Activated T-cell treated with anti-CD3 and anti-CD28 coated beads, Interleukin-2, amount 50 U/mL, for 4 hours (primary cell): ENCODE results near the gene KCNK3. TPM values are rescaled to one million over a fixed set of nuclear protein-coding genes. Genes with fewer than 3 reads are reported as not detected.
"Not testable (repeated sequence)": the region's sequence is repeated elsewhere in the genome, so short reads cannot be mapped to it uniquely, and the experiment has no call there.

Experiments used
- ATAC-seq, 2 donors: fragments of 200-7000 bp; cut with Tn5 transposase; one replicate each; pipeline ENCODE4 v1.10.0; 2021
- DNase-seq: peaks from one replicate; pipeline ENCODE4 v3.0.0-alpha.2; 2020
- H3K27me3 Mint-ChIP-seq: one replicate; pipeline ENCODE4 v1.8.0; 2021; ENCODE audit warnings: low read depth, mixed read lengths
- H3K36me3 Mint-ChIP-seq: one replicate; pipeline ENCODE4 v1.8.0; 2022; ENCODE audit warnings: mixed read lengths; ENCODE audit not compliant: insufficient read depth
- H3K4me1 Mint-ChIP-seq: one replicate; pipeline ENCODE4 v1.8.0; 2021; ENCODE audit warnings: low read depth, mixed read lengths
- H3K4me3 Mint-ChIP-seq: one replicate; pipeline ENCODE4 v1.8.0; 2021; ENCODE audit warnings: mild to moderate bottlenecking, moderate library complexity, mixed read lengths
- H3K9me3 Mint-ChIP-seq: one replicate; pipeline ENCODE4 v1.8.0; 2021; ENCODE audit warnings: mixed read lengths
- total RNA-seq, 3 donors: library from RNA; stranded (reverse); gene quantifications; one replicate each; pipeline ENCODE4 v1.2.1, GENCODE V29; 2021

The KCNK3 gene
- total RNA-seq, 3 donors from 2014 or later: 0.08 to 0.16 (median 0.08) TPM

DNA sequence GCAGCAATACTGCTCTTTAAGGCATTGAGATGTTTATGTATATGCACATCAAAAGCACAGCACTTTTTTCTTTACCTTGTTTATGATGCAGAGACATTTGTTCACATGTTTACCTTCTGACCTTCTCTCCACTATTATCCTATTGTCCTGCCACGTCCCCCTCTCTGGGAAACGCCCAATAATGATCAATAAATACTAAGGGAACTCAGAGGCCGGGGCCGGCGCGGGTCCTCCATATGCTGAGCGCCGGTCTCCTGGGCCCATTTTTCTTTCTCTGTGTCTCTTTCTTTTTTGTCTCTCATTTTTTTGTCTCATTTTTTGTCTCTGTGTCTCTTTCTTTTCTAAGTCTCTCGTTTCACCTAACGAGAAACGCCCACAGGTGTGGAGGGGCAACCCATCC lies 57.9 kb downstream of the KCNK3 start:
- H3K27me3 Mint-ChIP-seq, H3K36me3 Mint-ChIP-seq, H3K9me3 Mint-ChIP-seq, H3K4me1 Mint-ChIP-seq, H3K4me3 Mint-ChIP-seq, DNase-seq, ATAC-seq: not testable (repeated sequence)

DNA sequence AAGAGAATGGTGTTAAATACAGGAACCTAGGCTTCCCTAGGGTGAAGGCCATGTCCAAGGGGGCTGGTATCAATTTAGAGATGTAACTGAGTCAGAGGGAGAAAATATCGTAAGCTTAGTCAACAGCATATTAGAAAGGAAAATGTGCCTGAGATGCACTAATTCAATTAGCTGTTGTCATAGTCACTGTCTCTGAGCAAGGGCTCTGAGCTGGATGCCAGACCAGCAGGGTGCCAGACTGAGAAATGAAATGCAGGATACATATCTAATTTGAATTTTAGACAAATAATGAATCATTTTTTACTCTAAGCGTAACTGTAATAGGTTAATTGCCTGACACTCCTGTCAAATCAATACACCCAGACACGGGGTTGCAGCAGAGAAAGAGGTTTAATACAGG lies 60.1 kb downstream of the KCNK3 start:
- H3K9me3 Mint-ChIP-seq: no peaks in the 10 kb centered on the region
- ATAC-seq (no peak), DNase-seq (no peak)
- H3K27me3 Mint-ChIP-seq: no peaks in the 10 kb centered on the region
- no peaks in the 10 kb centered on the region for H3K36me3 Mint-ChIP-seq
- H3K4me1 Mint-ChIP-seq: no peaks in the 10 kb centered on the region
- H3K4me3 Mint-ChIP-seq: no peak overlapping the region

GRCh38 chr2:26754539-26754938 lies 62.0 kb downstream of the KCNK3 start:
- no peaks in the 10 kb centered on the region for H3K4me1 Mint-ChIP-seq
- no peak for DNase-seq
- no peak for ATAC-seq
- no peaks in the 10 kb centered on the region for H3K36me3 Mint-ChIP-seq
- no peaks in the 10 kb centered on the region for H3K9me3 Mint-ChIP-seq
- no peaks in the 10 kb centered on the region for H3K27me3 Mint-ChIP-seq
- no peak overlapping the region for H3K4me3 Mint-ChIP-seq

DNA sequence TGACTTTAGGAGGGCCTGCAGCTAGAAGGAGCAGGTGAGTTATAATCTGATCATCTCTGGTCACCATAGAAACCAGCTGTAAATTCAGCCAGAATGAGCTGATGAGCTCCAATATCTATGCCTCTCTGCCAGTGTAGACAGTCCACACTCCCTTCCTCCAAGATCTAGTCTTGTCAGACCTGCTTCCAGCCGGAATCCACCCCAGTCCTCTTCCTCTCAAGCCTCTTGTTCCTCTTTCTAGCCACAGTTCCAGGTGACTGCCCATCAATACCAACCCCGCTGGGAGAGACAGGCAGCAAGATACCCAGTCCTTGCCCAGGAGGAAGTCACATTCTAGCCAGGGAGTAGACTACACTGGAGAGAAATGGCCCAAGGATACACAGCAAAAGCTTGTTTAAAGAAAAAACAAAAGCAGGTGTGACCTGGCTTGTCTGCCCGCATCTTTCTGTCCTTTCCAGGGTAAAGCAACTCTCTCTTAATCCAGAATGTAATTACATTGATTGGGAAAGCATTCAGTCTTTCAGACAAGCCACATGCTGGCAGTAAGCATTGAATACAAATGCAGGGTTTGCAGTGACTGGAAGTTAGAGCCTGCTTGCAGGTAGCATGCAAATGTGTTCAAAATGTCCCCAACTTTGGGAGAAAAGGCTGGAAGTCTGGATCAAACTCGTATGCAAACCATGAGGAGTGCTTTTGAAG lies 62.6 kb downstream of the KCNK3 start:
- DNase-seq (no peak), ATAC-seq (no peak)
- Mint-ChIP-seq H3K9me3 (no peaks in the 10 kb centered on the region), H3K27me3 (no peaks in the 10 kb centered on the region), H3K4me1 (no peaks in the 10 kb centered on the region), H3K4me3 (no peak overlapping the region), H3K36me3 (no peaks in the 10 kb centered on the region)

GRCh38 chr2:26756337-26756736 lies 63.8 kb downstream of the KCNK3 start:
- Mint-ChIP-seq H3K27me3 (no peaks in the 10 kb centered on the region), H3K4me1 (no peaks in the 10 kb centered on the region), H3K36me3 (no peaks in the 10 kb centered on the region), H3K4me3 (no peak overlapping the region), H3K9me3 (no peaks in the 10 kb centered on the region)
- ATAC-seq: no peak
- DNase-seq: no peak

GRCh38 chr2:26757873-26758789 lies 65.6 kb downstream of the KCNK3 start:
- DNase-seq: no peak
- no peaks in the 10 kb centered on the region for H3K36me3 Mint-ChIP-seq
- no peaks in the 10 kb centered on the region for H3K4me1 Mint-ChIP-seq
- ATAC-seq: no peak
- no peak overlapping the region for H3K4me3 Mint-ChIP-seq
- no peaks in the 10 kb centered on the region for H3K27me3 Mint-ChIP-seq
- no peaks in the 10 kb centered on the region for H3K9me3 Mint-ChIP-seq

- H3K4me1 Mint-ChIP-seq: no peaks in the 10 kb centered on the region
- H3K36me3 Mint-ChIP-seq: no peaks in the 10 kb centered on the region
- no peak overlapping the region for H3K4me3 Mint-ChIP-seq
- no peaks in the 10 kb centered on the region for H3K27me3 Mint-ChIP-seq
- ATAC-seq: no peak
- DNase-seq: no peak
- no peaks in the 10 kb centered on the region for H3K9me3 Mint-ChIP-seq
Measured at GRCh38 chr2:26758790-26759321, 66.3 kb downstream of the KCNK3 start.

DNA sequence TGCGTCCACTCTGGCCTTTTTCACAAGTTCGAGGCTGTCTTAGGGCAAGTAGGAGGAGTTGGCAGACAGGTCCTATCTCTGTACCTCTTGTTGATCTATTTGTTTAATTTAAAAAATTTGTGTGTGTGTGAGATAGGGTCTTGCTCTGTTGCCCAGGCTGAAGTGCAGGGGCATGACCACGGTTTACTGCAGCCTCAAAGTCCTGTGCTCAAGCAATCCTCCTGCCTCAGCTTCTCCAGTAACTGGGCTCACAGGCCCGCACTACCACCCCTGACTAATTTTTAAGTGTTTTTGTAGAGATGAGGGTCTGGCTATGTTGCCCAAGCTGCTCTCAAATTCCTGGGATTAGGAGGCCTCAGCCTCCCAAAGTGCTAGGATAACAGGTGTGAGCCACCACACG lies 67.3 kb downstream of the KCNK3 start:
- DNase-seq (no peak), ATAC-seq (no peak)
- no peaks in the 10 kb centered on the region for H3K27me3 Mint-ChIP-seq
- no peak overlapping the region for H3K4me3 Mint-ChIP-seq
- peaks cover 2% of the 10 kb centered on the region for H3K4me1 Mint-ChIP-seq
- no peaks in the 10 kb centered on the region for H3K36me3 Mint-ChIP-seq
- H3K9me3 Mint-ChIP-seq: no peaks in the 10 kb centered on the region

DNA sequence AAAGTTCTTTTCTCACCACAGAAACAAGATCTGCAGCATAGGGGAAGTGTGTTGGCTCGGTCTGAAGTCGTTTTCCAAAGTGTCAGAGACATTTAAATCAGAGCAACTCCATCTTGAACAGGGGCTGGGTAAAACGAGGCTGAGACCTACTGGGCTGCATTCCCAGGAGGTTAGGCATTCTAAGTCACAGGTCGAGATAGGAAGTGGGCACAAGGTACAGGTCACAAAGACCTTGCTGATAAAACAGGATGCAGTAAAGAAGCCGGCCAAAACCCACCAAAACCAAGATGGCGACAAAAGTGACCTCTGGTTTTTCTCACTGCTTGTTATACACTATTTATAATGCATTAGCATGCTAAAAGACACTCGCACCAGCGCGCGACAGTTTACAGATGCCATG lies 68.5 kb downstream of the KCNK3 start:
- H3K4me1 Mint-ChIP-seq: peaks cover 14% of the 10 kb centered on the region
- not testable (repeated sequence) for ATAC-seq, H3K9me3 Mint-ChIP-seq, H3K4me3 Mint-ChIP-seq, H3K27me3 Mint-ChIP-seq, DNase-seq, H3K36me3 Mint-ChIP-seq

DNA sequence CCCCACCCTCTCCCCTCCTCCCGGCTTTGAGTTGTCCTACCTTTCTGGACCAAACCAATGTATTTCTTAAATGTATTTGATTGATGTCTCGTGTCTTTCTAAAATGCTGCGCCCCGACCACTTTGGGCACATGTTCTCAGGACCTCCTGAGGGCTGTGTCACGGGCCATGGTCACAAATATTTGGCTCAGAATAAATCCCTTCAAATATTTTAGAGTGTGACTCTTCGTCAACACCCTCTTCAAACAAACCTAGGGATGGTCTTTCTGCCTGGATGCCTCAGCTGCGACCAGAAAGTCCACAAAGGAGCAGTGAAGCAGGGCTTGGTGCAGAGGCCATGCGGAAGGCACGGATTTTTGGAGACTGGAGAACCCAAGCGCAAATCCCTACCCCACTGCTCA lies 70.5 kb downstream of the KCNK3 start:
- ATAC-seq (no peak), DNase-seq (no peak)
- Mint-ChIP-seq H3K4me1 (peaks cover 23% of the 10 kb centered on the region), H3K36me3 (peaks cover 1% of the 10 kb centered on the region), H3K4me3 (peak overlapping the region; percentile 93), H3K9me3 (no peaks in the 10 kb centered on the region), H3K27me3 (no peaks in the 10 kb centered on the region)

GRCh38 chr2:26764078-26764887 lies 71.8 kb downstream of the KCNK3 start, which contains the start of gene SLC35F6:
Gene SLC35F6 (plus strand): TSS chr2:26764284. CDS start chr2:26764350, 66 bp downstream.
- Mint-ChIP-seq H3K36me3 (peaks cover 1% of the 10 kb centered on the region), H3K27me3 (no peaks in the 10 kb centered on the region), H3K4me3 (peak within 1 kb of the TSS; percentile 93), H3K4me1 (peaks cover 30% of the 10 kb centered on the region), H3K9me3 (no peaks in the 10 kb centered on the region)
- peak; percentile 79 for DNase-seq
- peak; percentile 96 to 97 for ATAC-seq

DNA sequence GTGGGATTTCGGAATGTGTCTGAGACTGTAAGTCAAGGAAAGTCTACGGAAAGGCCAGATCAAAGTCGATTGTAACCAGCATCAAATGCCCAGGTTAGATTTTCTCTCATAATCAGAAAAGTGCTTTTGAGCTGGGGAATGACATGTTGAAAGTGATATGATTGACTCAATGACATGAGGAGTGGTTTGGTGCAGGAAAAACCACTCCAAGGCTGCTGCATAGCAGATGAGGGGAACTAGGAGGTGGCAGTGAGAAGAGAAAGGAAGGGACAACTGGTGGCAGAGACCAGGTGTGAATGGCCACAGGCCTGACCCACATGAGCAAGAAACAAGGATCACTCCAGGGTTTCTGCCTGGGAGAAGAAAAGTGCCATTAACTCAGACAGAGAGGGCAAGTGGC lies 72.4 kb downstream of the KCNK3 start:
- no peaks in the 10 kb centered on the region for H3K27me3 Mint-ChIP-seq
- H3K9me3 Mint-ChIP-seq: no peaks in the 10 kb centered on the region
- peak overlapping the region; percentile 93 for H3K4me3 Mint-ChIP-seq
- H3K36me3 Mint-ChIP-seq: peaks cover 1% of the 10 kb centered on the region
- peaks cover 34% of the 10 kb centered on the region for H3K4me1 Mint-ChIP-seq
- no peak for ATAC-seq
- no peak for DNase-seq

GRCh38 chr2:26765475-26766200 lies 73.1 kb downstream of the KCNK3 start:
- Mint-ChIP-seq H3K36me3 (peaks cover 1% of the 10 kb centered on the region), H3K4me1 (peaks cover 35% of the 10 kb centered on the region), H3K9me3 (no peaks in the 10 kb centered on the region), H3K27me3 (no peaks in the 10 kb centered on the region), H3K4me3 (peak overlapping the region; percentile 93)
- ATAC-seq (no peak), DNase-seq (no peak)
